ENCODE measurements around the gene ZSCAN22.

The ZSCAN22 gene

GRCh38 chr19:58351990-58352755 is 25.4 kb downstream of the ZSCAN22 start:
- DNase-seq (ENCODE audit: low spot score) = no peak

GRCh38 chr19:58352760-58353671 is 26.2 kb downstream of the ZSCAN22 start, which contains the start of gene A1BG:
TSS of gene A1BG (minus strand) at chr19:58353492. CDS start at chr19:58353437, 55 bp downstream.
- DNase-seq (ENCODE audit: low spot score) = no peak

- no peak for DNase-seq (ENCODE audit: low spot score)
Observed at GRCh38 chr19:58353717-58354477, 27.1 kb downstream of the ZSCAN22 start.

GRCh38 chr19:58354478-58355030 is 27.8 kb downstream of the ZSCAN22 start:
- DNase-seq (ENCODE audit: low spot score) = no peak

- no peak for DNase-seq (ENCODE audit: low spot score)
Observed at GRCh38 chr19:58355215-58355796, 28.5 kb downstream of the ZSCAN22 start.

- DNase-seq (ENCODE audit: low spot score) = no peak
Observed at GRCh38 chr19:58355908-58356765, 29.3 kb downstream of the ZSCAN22 start.

GRCh38 chr19:58356766-58357480 is 30.1 kb downstream of the ZSCAN22 start:
- DNase-seq (ENCODE audit: low spot score) = no peak

GRCh38 chr19:58357481-58358145 is 30.8 kb downstream of the ZSCAN22 start:
- no peak for DNase-seq (ENCODE audit: low spot score)

- peak; percentile 78 for DNase-seq (ENCODE audit: low spot score)
Observed at GRCh38 chr19:58361900-58362271, 35.1 kb downstream of the ZSCAN22 start.

GRCh38 chr19:58362272-58362994 is 35.6 kb downstream of the ZSCAN22 start, which contains the start of gene ZNF497:
TSS of gene ZNF497 (minus strand) at chr19:58362751. CDS start at chr19:58357635, 5,116 bp downstream.
- DNase-seq (ENCODE audit: low spot score) = peak; percentile 99

GRCh38 chr19:58364146-58364545 is 37.4 kb downstream of the ZSCAN22 start:
- DNase-seq (ENCODE audit: low spot score) = no peak

GRCh38 chr19:58366585-58367430 is 40.0 kb downstream of the ZSCAN22 start:
- no peak for DNase-seq (ENCODE audit: low spot score)

- DNase-seq (ENCODE audit: low spot score) = no peak
Observed at GRCh38 chr19:58367698-58368454, 41.1 kb downstream of the ZSCAN22 start.

GRCh38 chr19:58368561-58369360 is 42.0 kb downstream of the ZSCAN22 start:
- DNase-seq (ENCODE audit: low spot score) = no peak

- DNase-seq (ENCODE audit: low spot score) = no peak
Observed at GRCh38 chr19:58372311-58373133, 45.7 kb downstream of the ZSCAN22 start.
